ENCODE data around the gene AFG3L2. TPM values are rescaled to one million over a fixed set of nuclear protein-coding genes. Genes with fewer than 3 reads are reported as not detected.

Gene AFG3L2
- total and polyA plus RNA-seq, 9 of the 15 experiments (the other 6 are each of a cell fraction or from before 2014, with no cell fraction given), result 24.1 to 109 (median 84.0) TPM

DNA sequence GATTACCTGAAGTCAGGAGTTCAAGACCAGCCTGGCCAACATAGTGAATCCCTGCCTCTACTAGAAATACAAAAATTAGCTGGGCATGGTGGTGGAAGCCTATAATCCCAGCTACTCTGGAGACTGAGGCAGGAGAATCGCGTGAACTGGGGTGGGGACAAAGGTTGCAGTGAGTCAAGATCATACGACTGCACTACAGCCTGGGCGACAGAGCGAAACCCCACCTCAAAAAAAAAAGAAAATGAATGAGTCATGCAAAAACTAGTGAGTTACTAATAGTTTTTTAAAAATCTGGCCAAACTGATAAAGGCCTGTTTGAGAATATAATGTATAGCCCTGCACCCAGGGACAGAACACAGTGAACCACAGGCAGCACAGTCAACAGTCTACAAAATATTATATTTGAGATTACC lies 17.5 kb downstream of the AFG3L2 start (continued):
- TF ChIP-seq, protein P1, sequence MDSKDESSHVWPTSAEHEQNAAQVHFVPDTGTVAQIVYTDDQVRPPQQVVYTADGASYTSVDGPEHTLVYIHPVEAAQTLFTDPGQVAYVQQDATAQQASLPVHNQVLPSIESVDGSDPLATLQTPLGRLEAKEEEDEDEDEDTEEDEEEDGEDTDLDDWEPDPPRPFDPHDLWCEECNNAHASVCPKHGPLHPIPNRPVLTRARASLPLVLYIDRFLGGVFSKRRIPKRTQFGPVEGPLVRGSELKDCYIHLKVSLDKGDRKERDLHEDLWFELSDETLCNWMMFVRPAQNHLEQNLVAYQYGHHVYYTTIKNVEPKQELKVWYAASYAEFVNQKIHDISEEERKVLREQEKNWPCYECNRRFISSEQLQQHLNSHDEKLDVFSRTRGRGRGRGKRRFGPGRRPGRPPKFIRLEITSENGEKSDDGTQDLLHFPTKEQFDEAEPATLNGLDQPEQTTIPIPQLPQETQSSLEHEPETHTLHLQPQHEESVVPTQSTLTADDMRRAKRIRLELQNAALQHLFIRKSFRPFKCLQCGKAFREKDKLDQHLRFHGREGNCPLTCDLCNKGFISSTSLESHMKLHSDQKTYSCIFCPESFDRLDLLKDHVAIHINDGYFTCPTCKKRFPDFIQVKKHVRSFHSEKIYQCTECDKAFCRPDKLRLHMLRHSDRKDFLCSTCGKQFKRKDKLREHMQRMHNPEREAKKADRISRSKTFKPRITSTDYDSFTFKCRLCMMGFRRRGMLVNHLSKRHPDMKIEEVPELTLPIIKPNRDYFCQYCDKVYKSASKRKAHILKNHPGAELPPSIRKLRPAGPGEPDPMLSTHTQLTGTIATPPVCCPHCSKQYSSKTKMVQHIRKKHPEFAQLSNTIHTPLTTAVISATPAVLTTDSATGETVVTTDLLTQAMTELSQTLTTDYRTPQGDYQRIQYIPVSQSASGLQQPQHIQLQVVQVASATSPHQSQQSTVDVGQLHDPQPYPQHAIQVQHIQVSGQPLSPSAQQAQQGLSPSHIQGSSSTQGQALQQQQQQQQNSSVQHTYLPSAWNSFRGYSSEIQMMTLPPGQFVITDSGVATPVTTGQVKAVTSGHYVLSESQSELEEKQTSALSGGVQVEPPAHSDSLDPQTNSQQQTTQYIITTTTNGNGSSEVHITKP (IDR thresholded peaks at IDR 0.05; ENCODE audit: partially characterized antibody), result no peak
- TF ChIP-seq ZFX (CRISPR knock-in tag; IDR thresholded peaks at IDR 0.05), result no peak
- TF ChIP-seq, protein P2, sequence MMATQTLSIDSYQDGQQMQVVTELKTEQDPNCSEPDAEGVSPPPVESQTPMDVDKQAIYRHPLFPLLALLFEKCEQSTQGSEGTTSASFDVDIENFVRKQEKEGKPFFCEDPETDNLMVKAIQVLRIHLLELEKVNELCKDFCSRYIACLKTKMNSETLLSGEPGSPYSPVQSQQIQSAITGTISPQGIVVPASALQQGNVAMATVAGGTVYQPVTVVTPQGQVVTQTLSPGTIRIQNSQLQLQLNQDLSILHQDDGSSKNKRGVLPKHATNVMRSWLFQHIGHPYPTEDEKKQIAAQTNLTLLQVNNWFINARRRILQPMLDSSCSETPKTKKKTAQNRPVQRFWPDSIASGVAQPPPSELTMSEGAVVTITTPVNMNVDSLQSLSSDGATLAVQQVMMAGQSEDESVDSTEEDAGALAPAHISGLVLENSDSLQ (IDR thresholded peaks at IDR 0.05), result 0 out of 2 replicates have a peak, but pooled peaks have one; percentile 20
- TF ChIP-seq, protein P3, sequence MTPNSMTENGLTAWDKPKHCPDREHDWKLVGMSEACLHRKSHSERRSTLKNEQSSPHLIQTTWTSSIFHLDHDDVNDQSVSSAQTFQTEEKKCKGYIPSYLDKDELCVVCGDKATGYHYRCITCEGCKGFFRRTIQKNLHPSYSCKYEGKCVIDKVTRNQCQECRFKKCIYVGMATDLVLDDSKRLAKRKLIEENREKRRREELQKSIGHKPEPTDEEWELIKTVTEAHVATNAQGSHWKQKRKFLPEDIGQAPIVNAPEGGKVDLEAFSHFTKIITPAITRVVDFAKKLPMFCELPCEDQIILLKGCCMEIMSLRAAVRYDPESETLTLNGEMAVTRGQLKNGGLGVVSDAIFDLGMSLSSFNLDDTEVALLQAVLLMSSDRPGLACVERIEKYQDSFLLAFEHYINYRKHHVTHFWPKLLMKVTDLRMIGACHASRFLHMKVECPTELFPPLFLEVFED (CRISPR knock-in tag; conservative IDR thresholded peaks at IDR 0.05), result no peak
- no peak for TF ChIP-seq ZNF766 (CRISPR knock-in tag; conservative IDR thresholded peaks at IDR 0.05)
- TF ChIP-seq SNRNP70 (optimal IDR thresholded peaks at IDR 0.05; ENCODE audit: low read depth, low read length), result no peak
- no peak for TF ChIP-seq RBM22 (IDR thresholded peaks at IDR 0.05; ENCODE audit: low read depth, low read length, poor library complexity, severe bottlenecking)
- peak; percentile 23; the same call in 1 of the 2 replicates for TF ChIP-seq FOXM1 (IDR thresholded peaks at IDR 0.05; ENCODE audit: low read depth)
- no peak for TF ChIP-seq FOXM1 (CRISPR knock-in tag; IDR thresholded peaks at IDR 0.05; ENCODE audit: low read depth)
- no peak for TF ChIP-seq XRCC5 (IDR thresholded peaks at IDR 0.05; ENCODE audit: low read depth, low read length)
- TF ChIP-seq RCOR1 (IDR thresholded peaks at IDR 0.05; ENCODE audit: borderline replicate concordance in 1 of 2, low read depth in 2 of 2, low read length in 2 of 2), result peak in 1 of 2 experiments; percentile 52; a peak in 1 of 4 replicates
- no peak for TF ChIP-seq HNRNPLL (IDR thresholded peaks at IDR 0.05; ENCODE audit: low read depth, low read length, poor library complexity, severe bottlenecking)
- no peak for TF ChIP-seq ZNF583 (CRISPR knock-in tag; IDR thresholded peaks at IDR 0.05)
- no peak for TF ChIP-seq KLF6 (CRISPR knock-in tag; IDR thresholded peaks at IDR 0.05; ENCODE audit: borderline replicate concordance)
- TF ChIP-seq EP400 (IDR thresholded peaks at IDR 0.05), result peak; percentile 53; the same call in 1 of the 2 replicates
- TF ChIP-seq ZEB2 (IDR thresholded peaks at IDR 0.05), result no peak
- no peak for TF ChIP-seq CBX2 (IDR thresholded peaks at IDR 0.05; ENCODE audit: insufficient read depth, low read length, poor library complexity, severe bottlenecking)
- no peak for TF ChIP-seq ZNF232 (CRISPR knock-in tag; IDR thresholded peaks at IDR 0.05)
- TF ChIP-seq, protein P4, sequence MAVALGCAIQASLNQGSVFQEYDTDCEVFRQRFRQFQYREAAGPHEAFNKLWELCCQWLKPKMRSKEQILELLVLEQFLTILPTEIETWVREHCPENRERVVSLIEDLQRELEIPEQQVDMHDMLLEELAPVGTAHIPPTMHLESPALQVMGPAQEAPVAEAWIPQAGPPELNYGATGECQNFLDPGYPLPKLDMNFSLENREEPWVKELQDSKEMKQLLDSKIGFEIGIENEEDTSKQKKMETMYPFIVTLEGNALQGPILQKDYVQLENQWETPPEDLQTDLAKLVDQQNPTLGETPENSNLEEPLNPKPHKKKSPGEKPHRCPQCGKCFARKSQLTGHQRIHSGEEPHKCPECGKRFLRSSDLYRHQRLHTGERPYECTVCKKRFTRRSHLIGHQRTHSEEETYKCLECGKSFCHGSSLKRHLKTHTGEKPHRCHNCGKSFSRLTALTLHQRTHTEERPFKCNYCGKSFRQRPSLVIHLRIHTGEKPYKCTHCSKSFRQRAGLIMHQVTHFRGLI (CRISPR knock-in tag; IDR thresholded peaks at IDR 0.05), result no peak
- TF ChIP-seq HDAC1 (IDR thresholded peaks at IDR 0.05), result peak in 1 of 2 experiments; percentile 70; a peak in 1 of 4 replicates
- no peak for TF ChIP-seq ZNF347 (CRISPR knock-in tag; IDR thresholded peaks at IDR 0.05; ENCODE audit: low read depth)
- TF ChIP-seq ZNF444 (CRISPR knock-in tag; IDR thresholded peaks at IDR 0.05), result no peak
- no peak for TF ChIP-seq SRSF1 (IDR thresholded peaks at IDR 0.05; ENCODE audit: low read depth, low read length)
